ENCODE results near the gene CREB5.
A peak's percentile ranks its signal among the peaks of the same experiment; 100 is the strongest.

DNA sequence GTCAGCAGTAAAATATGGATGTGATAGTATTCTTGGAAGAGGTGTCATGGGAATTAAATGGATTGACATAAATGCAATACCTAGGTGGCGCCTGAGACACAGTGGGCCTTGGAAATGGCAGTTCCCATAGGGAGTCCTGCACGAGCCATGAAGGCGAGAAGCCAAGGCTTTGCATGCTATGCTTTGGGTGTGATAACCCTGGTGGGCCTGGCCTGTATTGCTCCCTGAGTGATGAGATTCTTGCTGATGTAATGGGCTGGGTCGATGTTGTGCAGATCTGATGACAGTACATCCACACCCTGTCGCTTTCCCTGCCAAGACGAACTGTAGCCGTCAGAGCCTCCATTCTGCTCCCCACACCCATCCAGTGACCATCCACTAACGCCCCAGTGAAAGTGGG is 46.4 kb downstream of the CREB5 start:
- peak; percentile 21; the same call in 1 of the 2 replicates for TF ChIP-seq RAD21 (IDR thresholded peaks at IDR 0.05; ENCODE audit: low read depth)
- TF ChIP-seq EZH2phosphoT487 (IDR thresholded peaks at IDR 0.05; ENCODE audit: borderline replicate concordance), result no peak
- TF ChIP-seq FOSL1 (IDR thresholded peaks at IDR 0.05; ENCODE audit: low read depth), result no peak
- TF ChIP-seq, protein P1, sequence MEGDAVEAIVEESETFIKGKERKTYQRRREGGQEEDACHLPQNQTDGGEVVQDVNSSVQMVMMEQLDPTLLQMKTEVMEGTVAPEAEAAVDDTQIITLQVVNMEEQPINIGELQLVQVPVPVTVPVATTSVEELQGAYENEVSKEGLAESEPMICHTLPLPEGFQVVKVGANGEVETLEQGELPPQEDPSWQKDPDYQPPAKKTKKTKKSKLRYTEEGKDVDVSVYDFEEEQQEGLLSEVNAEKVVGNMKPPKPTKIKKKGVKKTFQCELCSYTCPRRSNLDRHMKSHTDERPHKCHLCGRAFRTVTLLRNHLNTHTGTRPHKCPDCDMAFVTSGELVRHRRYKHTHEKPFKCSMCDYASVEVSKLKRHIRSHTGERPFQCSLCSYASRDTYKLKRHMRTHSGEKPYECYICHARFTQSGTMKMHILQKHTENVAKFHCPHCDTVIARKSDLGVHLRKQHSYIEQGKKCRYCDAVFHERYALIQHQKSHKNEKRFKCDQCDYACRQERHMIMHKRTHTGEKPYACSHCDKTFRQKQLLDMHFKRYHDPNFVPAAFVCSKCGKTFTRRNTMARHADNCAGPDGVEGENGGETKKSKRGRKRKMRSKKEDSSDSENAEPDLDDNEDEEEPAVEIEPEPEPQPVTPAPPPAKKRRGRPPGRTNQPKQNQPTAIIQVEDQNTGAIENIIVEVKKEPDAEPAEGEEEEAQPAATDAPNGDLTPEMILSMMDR (IDR thresholded peaks at IDR 0.05 in 2 of 3, conservative IDR thresholded peaks at IDR 0.05 in 1 of 3; ENCODE audit: borderline replicate concordance in 1 of 3, insufficient read depth in 1 of 3, low read depth in 2 of 3, low read length in 2 of 3), result peak in 1 of 3 experiments; percentile 14; a peak in 1 of 6 replicates
- no peak for TF ChIP-seq POLR2AphosphoS5 (IDR thresholded peaks at IDR 0.05; ENCODE audit: low read depth, low read length)
- TF ChIP-seq, protein P2, sequence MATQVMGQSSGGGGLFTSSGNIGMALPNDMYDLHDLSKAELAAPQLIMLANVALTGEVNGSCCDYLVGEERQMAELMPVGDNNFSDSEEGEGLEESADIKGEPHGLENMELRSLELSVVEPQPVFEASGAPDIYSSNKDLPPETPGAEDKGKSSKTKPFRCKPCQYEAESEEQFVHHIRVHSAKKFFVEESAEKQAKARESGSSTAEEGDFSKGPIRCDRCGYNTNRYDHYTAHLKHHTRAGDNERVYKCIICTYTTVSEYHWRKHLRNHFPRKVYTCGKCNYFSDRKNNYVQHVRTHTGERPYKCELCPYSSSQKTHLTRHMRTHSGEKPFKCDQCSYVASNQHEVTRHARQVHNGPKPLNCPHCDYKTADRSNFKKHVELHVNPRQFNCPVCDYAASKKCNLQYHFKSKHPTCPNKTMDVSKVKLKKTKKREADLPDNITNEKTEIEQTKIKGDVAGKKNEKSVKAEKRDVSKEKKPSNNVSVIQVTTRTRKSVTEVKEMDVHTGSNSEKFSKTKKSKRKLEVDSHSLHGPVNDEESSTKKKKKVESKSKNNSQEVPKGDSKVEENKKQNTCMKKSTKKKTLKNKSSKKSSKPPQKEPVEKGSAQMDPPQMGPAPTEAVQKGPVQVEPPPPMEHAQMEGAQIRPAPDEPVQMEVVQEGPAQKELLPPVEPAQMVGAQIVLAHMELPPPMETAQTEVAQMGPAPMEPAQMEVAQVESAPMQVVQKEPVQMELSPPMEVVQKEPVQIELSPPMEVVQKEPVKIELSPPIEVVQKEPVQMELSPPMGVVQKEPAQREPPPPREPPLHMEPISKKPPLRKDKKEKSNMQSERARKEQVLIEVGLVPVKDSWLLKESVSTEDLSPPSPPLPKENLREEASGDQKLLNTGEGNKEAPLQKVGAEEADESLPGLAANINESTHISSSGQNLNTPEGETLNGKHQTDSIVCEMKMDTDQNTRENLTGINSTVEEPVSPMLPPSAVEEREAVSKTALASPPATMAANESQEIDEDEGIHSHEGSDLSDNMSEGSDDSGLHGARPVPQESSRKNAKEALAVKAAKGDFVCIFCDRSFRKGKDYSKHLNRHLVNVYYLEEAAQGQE (IDR thresholded peaks at IDR 0.05; ENCODE audit: low read depth), result no peak
- no peak for TF ChIP-seq MAX (IDR thresholded peaks at IDR 0.05)
- TF ChIP-seq ZNF274 (IDR thresholded peaks at IDR 0.05; ENCODE audit: low read depth, low read length), result no peak
- TF ChIP-seq YY1 (IDR thresholded peaks at IDR 0.05; ENCODE audit: extremely low read depth, insufficient replicate concordance, low read depth, low read length), result no peak
- TF ChIP-seq CBX3 (IDR thresholded peaks at IDR 0.05; ENCODE audit: low read depth), result no peak
- no peak for TF ChIP-seq ZFX (IDR thresholded peaks at IDR 0.05)
- no peak for TF ChIP-seq POLR2A (IDR thresholded peaks at IDR 0.05; ENCODE audit: borderline replicate concordance, extremely low read depth, insufficient read depth, insufficient read length)
- TF ChIP-seq CEBPB (IDR thresholded peaks at IDR 0.05; ENCODE audit: low read depth), result no peak
- no peak for TF ChIP-seq EZH2 (IDR thresholded peaks at IDR 0.05)
